NCI-H2196 (cell line): Measurements from ENCODE around the gene HOXB3.
A peak's percentile ranks its signal among the peaks of the same experiment; 100 is the strongest.

Experiments
- DNase-seq: peaks from one replicate; lab custom pipeline; 2025; ENCODE audit not compliant: unreplicated experiment; lab: John Stamatoyannopoulos, UW

HOXB3 gene

GRCh38 chr17:48506246-48506645 lies 83.8 kb downstream of the HOXB3 start:
- DNase-seq, result no peak

- peak; percentile 91 for DNase-seq
Observed at GRCh38 chr17:48505788-48506187, 84.3 kb downstream of the HOXB3 start.

- no peak for DNase-seq
Observed at GRCh38 chr17:48504953-48505352, 85.1 kb downstream of the HOXB3 start.

GRCh38 chr17:48503747-48504146 lies 86.3 kb downstream of the HOXB3 start:
- no peak for DNase-seq

GRCh38 chr17:48502901-48503300 lies 87.1 kb downstream of the HOXB3 start:
- DNase-seq, result no peak

GRCh38 chr17:48502312-48502711 lies 87.7 kb downstream of the HOXB3 start:
- no peak for DNase-seq

GRCh38 chr17:48500435-48501426 lies 89.3 kb downstream of the HOXB3 start:
- no peak for DNase-seq

- no peak for DNase-seq
Observed at GRCh38 chr17:48499735-48500434, 90.2 kb downstream of the HOXB3 start.

GRCh38 chr17:48499248-48499647 lies 90.8 kb downstream of the HOXB3 start:
- no peak for DNase-seq
